ENCODE results near the gene ABCB8.

The ABCB8 gene

GRCh38 chr7:150997075-150997511 is 31.2 kb upstream of the ABCB8 start:
- Histone ChIP-seq H3K36me3 (peaks cover 26% of the 10 kb centered on the region), H4K20me1 (no peaks in the 10 kb centered on the region), H3K27me3 (no peaks in the 10 kb centered on the region), H3K4me1 (peaks cover 53% of the 10 kb centered on the region), H3K9ac (peak overlapping the region; percentile 75), H3K9me3 (no peaks in the 10 kb centered on the region), H3K27ac (peak overlapping the region; percentile 87), H3K4me3 (peak overlapping the region; percentile 63), H3K4me2 (peak overlapping the region; percentile 88)
- no peak for TF ChIP-seq Cebpa-rat (IDR thresholded peaks at IDR 0.05)

- H3K4me2 ChIP-seq = peak overlapping the region; percentile 88
- peaks cover 27% of the 10 kb centered on the region for H3K36me3 ChIP-seq
- 0 out of 2 replicates have a peak overlapping the region, but pooled peaks have one; percentile 75 for H3K9ac ChIP-seq
- no peaks in the 10 kb centered on the region for H3K27me3 ChIP-seq
- H3K4me1 ChIP-seq = peaks cover 53% of the 10 kb centered on the region
- H3K4me3 ChIP-seq = no peak overlapping the region
- H4K20me1 ChIP-seq = no peaks in the 10 kb centered on the region
- no peak overlapping the region for H3K27ac ChIP-seq
- no peak for TF ChIP-seq Cebpa-rat (IDR thresholded peaks at IDR 0.05)
- H3K9me3 ChIP-seq = no peaks in the 10 kb centered on the region
Measured at GRCh38 chr7:150997817-150998216, 30.4 kb upstream of the ABCB8 start.

DNA sequence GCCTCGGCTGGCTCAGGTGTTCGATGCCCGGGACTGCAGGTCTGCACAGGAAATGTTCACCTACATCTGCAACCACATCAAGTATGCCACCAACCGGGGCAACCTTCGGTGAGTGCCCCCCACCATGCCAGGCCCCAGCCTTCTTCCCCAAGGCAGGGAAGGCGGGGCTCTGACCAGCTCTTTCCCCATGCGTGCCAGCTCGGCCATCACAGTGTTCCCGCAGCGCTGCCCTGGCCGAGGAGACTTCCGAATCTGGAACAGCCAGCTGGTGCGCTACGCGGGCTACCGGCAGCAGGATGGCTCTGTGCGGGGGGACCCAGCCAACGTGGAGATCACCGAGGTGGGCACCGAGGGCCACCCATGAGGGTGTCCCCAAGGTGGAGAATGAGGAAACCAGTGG is 29.9 kb upstream of the ABCB8 start:
- peaks cover 48% of the 10 kb centered on the region for H3K4me1 ChIP-seq
- H4K20me1 ChIP-seq = no peaks in the 10 kb centered on the region
- no peak overlapping the region for H3K4me2 ChIP-seq
- H3K36me3 ChIP-seq = peaks cover 27% of the 10 kb centered on the region
- no peak overlapping the region for H3K4me3 ChIP-seq
- no peak overlapping the region for H3K9ac ChIP-seq
- no peak overlapping the region for H3K27ac ChIP-seq
- H3K9me3 ChIP-seq = no peaks in the 10 kb centered on the region
- TF ChIP-seq Cebpa-rat (IDR thresholded peaks at IDR 0.05) = no peak
- no peaks in the 10 kb centered on the region for H3K27me3 ChIP-seq

DNA sequence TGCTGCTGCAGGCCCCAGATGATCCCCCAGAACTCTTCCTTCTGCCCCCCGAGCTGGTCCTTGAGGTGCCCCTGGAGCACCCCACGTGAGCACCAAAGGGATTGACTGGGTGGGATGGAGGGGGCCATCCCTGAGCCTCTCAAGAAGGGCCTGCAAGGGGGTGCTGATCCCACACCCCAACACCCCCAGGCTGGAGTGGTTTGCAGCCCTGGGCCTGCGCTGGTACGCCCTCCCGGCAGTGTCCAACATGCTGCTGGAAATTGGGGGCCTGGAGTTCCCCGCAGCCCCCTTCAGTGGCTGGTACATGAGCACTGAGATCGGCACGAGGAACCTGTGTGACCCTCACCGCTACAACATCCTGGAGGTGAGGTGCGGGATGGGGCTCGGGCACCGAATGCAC is 29.2 kb upstream of the ABCB8 start:
- no peaks in the 10 kb centered on the region for H3K9me3 ChIP-seq
- H3K4me3 ChIP-seq = no peak overlapping the region
- no peak overlapping the region for H3K4me2 ChIP-seq
- peaks cover 42% of the 10 kb centered on the region for H3K4me1 ChIP-seq
- no peaks in the 10 kb centered on the region for H3K27me3 ChIP-seq
- TF ChIP-seq Cebpa-rat (IDR thresholded peaks at IDR 0.05) = no peak
- H3K27ac ChIP-seq = no peak overlapping the region
- H3K36me3 ChIP-seq = peaks cover 27% of the 10 kb centered on the region
- H3K9ac ChIP-seq = no peak overlapping the region
- no peaks in the 10 kb centered on the region for H4K20me1 ChIP-seq

GRCh38 chr7:150999497-151000230 is 28.6 kb upstream of the ABCB8 start:
- H3K9ac ChIP-seq = no peak overlapping the region
- H3K4me3 ChIP-seq = no peak overlapping the region
- H4K20me1 ChIP-seq = no peaks in the 10 kb centered on the region
- no peak for TF ChIP-seq Cebpa-rat (IDR thresholded peaks at IDR 0.05)
- no peaks in the 10 kb centered on the region for H3K27me3 ChIP-seq
- peaks cover 27% of the 10 kb centered on the region for H3K36me3 ChIP-seq
- no peaks in the 10 kb centered on the region for H3K9me3 ChIP-seq
- no peak overlapping the region for H3K27ac ChIP-seq
- no peak overlapping the region for H3K4me2 ChIP-seq
- H3K4me1 ChIP-seq = peaks cover 38% of the 10 kb centered on the region

DNA sequence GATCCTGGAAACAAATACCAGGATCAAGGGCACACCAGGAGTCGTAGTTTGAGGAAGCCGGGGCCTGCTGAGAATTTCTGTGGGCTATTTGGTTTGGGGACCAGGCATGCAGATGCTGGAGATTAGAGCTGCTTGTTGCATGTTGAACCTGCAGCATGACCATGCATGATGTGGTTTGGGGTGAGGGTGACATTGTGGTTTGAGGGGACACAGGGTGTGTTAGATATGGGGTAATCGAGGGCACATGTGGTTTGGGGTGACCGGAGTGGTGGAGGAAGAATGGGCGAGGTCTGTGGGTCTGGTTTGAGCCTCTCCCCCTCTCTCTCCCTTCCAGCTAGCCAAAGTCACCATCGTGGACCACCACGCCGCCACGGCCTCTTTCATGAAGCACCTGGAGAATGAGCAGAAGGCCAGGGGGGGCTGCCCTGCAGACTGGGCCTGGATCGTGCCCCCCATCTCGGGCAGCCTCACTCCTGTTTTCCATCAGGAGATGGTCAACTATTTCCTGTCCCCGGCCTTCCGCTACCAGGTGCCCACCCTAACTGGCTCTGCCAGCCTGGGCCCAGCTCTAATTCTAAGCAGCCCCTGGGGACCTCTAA is 27.3 kb upstream of the ABCB8 start:
- Histone ChIP-seq H4K20me1 (no peaks in the 10 kb centered on the region), H3K27ac (peak overlapping the region; percentile 7; the same call in 1 of the 2 replicates), H3K36me3 (peaks cover 27% of the 10 kb centered on the region), H3K4me2 (0 out of 2 replicates have a peak overlapping the region, but pooled peaks have one; percentile 14), H3K9me3 (no peaks in the 10 kb centered on the region), H3K4me3 (no peak overlapping the region), H3K4me1 (peaks cover 44% of the 10 kb centered on the region), H3K27me3 (no peaks in the 10 kb centered on the region), H3K9ac (no peak overlapping the region)
- no peak for TF ChIP-seq Cebpa-rat (IDR thresholded peaks at IDR 0.05)

GRCh38 chr7:151001546-151001945 is 26.7 kb upstream of the ABCB8 start:
- Histone ChIP-seq H3K27me3 (no peaks in the 10 kb centered on the region), H3K9ac (no peak overlapping the region), H3K36me3 (peaks cover 27% of the 10 kb centered on the region), H3K4me1 (peaks cover 50% of the 10 kb centered on the region), H3K27ac (peak overlapping the region; percentile 7; the same call in 1 of the 2 replicates), H3K4me2 (no peak overlapping the region), H3K9me3 (no peaks in the 10 kb centered on the region), H3K4me3 (no peak overlapping the region), H4K20me1 (no peaks in the 10 kb centered on the region)
- no peak for TF ChIP-seq Cebpa-rat (IDR thresholded peaks at IDR 0.05)

- no peak for TF ChIP-seq Cebpa-rat (IDR thresholded peaks at IDR 0.05)
- no peaks in the 10 kb centered on the region for H3K9me3 ChIP-seq
- peaks cover 50% of the 10 kb centered on the region for H3K4me1 ChIP-seq
- H3K4me2 ChIP-seq = no peak overlapping the region
- H3K4me3 ChIP-seq = no peak overlapping the region
- H4K20me1 ChIP-seq = no peaks in the 10 kb centered on the region
- no peaks in the 10 kb centered on the region for H3K27me3 ChIP-seq
- no peak overlapping the region for H3K27ac ChIP-seq
- no peak overlapping the region for H3K9ac ChIP-seq
- H3K36me3 ChIP-seq = peaks cover 24% of the 10 kb centered on the region
Measured at GRCh38 chr7:151003572-151003971, 24.7 kb upstream of the ABCB8 start.

DNA sequence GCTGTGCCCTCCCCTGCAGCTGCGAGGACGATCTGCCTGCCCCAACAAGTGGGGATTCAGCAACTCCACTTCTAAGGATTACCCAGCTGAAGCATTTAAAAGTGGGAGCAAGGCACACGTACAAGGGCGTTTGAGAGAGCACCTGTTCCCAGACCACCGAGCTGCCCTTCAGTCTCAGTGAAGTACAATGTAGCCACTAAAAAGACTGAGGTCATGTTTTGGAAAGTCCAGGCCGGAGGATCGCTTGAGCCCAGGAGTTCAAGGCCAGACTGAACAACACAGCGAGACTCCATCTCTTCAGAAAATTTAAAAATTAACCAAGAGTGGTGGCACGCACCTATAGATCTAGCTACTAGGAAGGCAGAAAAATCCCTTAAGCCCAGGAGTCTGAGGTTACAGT is 22.7 kb upstream of the ABCB8 start:
- Histone ChIP-seq H3K4me3 (no peak overlapping the region), H3K9me3 (no peaks in the 10 kb centered on the region), H3K36me3 (peaks cover 16% of the 10 kb centered on the region), H3K4me1 (peaks cover 68% of the 10 kb centered on the region), H3K9ac (no peak overlapping the region; the same call in 1 of the 2 replicates), H3K27me3 (no peaks in the 10 kb centered on the region), H3K27ac (peak overlapping the region; percentile 46; the same call in 1 of the 2 replicates), H4K20me1 (no peaks in the 10 kb centered on the region), H3K4me2 (peak overlapping the region; percentile 99)
- TF ChIP-seq Cebpa-rat (IDR thresholded peaks at IDR 0.05) = no peak

DNA sequence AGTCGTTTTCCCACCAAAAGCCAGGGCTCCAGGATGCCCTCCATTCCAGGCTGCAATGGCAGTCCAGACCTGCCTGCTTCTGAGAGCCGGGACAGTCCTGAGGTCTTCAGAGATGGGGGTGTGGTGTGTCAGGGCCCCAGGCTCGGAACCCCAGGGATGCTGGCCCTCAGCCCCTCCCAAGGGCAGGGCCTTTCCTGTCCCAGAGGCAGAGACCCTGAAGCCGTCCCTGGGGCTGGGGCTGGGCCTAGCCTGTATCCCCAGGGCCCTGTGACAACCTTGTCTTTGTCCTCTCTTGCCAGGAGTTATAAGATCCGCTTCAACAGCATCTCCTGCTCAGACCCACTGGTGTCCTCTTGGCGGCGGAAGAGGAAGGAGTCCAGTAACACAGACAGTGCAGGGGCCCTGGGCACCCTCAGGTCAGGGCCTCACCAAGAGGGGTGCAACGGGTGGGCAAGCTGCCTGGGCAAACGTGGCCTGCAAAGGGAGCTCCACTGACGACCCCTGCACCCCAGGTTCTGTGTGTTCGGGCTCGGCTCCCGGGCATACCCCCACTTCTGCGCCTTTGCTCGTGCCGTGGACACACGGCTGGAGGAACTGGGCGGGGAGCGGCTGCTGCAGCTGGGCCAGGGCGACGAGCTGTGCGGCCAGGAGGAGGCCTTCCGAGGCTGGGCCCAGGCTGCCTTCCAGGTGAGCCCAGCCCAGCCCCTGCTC is 21.5 kb upstream of the ABCB8 start:
- Histone ChIP-seq H4K20me1 (no peaks in the 10 kb centered on the region), H3K9ac (peak overlapping the region; percentile 77), H3K4me3 (peak overlapping the region; percentile 58), H3K27me3 (no peaks in the 10 kb centered on the region), H3K9me3 (no peaks in the 10 kb centered on the region), H3K4me2 (peak overlapping the region; percentile 99), H3K36me3 (peaks cover 4% of the 10 kb centered on the region; the same call in 1 of the 2 replicates), H3K27ac (peak overlapping the region; percentile 90), H3K4me1 (peaks cover 71% of the 10 kb centered on the region)
- TF ChIP-seq Cebpa-rat (IDR thresholded peaks at IDR 0.05) = no peak
